ENCODE measurements around the gene TMEM198. TPM values are rescaled to one million over a fixed set of nuclear protein-coding genes. Genes with fewer than 3 reads are reported as not detected.

TMEM198 gene
- total RNA-seq, 6 experiments from 2014 or later, result 2.3 to 2.8 (median 2.7) TPM

- Mint-ChIP-seq H3K27me3 (ENCODE audit: insufficient read depth) (peaks cover 3% of the 10 kb centered on the region), H3K4me1 (ENCODE audit: low read depth) (peaks cover 41% of the 10 kb centered on the region), H3K27ac (no peak overlapping the region), H3K9me3 (no peaks in the 10 kb centered on the region), H3K4me3 (peak overlapping the region; percentile 91), H3K36me3 (ENCODE audit: low read depth) (peaks cover 3% of the 10 kb centered on the region)
- TF ChIP-seq CTCF (IDR thresholded peaks at IDR 0.05), result no peak
- no peak for DNase-seq
Observed at GRCh38 chr2:219496825-219497494, 46.9 kb upstream of the TMEM198 start.

- peaks cover 2% of the 10 kb centered on the region for H3K27me3 Mint-ChIP-seq (ENCODE audit: insufficient read depth)
- TF ChIP-seq CTCF (IDR thresholded peaks at IDR 0.05), result no peak
- H3K9me3 Mint-ChIP-seq, result no peaks in the 10 kb centered on the region
- DNase-seq, result peak; percentile 85
- peak overlapping the region; percentile 91 for H3K4me3 Mint-ChIP-seq
- peak overlapping the region; percentile 88 for H3K27ac Mint-ChIP-seq
- H3K36me3 Mint-ChIP-seq (ENCODE audit: low read depth), result no peaks in the 10 kb centered on the region; the same call in 1 of the 2 replicates
- peaks cover 41% of the 10 kb centered on the region for H3K4me1 Mint-ChIP-seq (ENCODE audit: low read depth)
Observed at GRCh38 chr2:219497495-219498279, 46.1 kb upstream of the TMEM198 start.

GRCh38 chr2:219498280-219499057 is 45.4 kb upstream of the TMEM198 start, which contains the start of gene GMPPA:
Gene GMPPA (plus strand): TSS chr2:219498891. CDS start chr2:219499976, 1,085 bp downstream.
- Mint-ChIP-seq H3K27me3 (ENCODE audit: insufficient read depth) (peaks cover under 1% of the 10 kb centered on the region; the same call in 1 of the 2 replicates), H3K36me3 (ENCODE audit: low read depth) (no peaks in the 10 kb centered on the region; the same call in 1 of the 2 replicates), H3K9me3 (no peaks in the 10 kb centered on the region), H3K27ac (peak within 1 kb of the TSS; percentile 88), H3K4me3 (peak within 1 kb of the TSS; percentile 91), H3K4me1 (ENCODE audit: low read depth) (peaks cover 41% of the 10 kb centered on the region)
- TF ChIP-seq CTCF (IDR thresholded peaks at IDR 0.05), result peak; percentile 16; the same call in 1 of the 2 replicates
- peak; percentile 98 for DNase-seq

GRCh38 chr2:219499058-219499307 is 44.8 kb upstream of the TMEM198 start:
- no peak for TF ChIP-seq CTCF (IDR thresholded peaks at IDR 0.05)
- Mint-ChIP-seq H3K4me3 (peak overlapping the region; percentile 91), H3K36me3 (ENCODE audit: low read depth) (no peaks in the 10 kb centered on the region; the same call in 1 of the 2 replicates), H3K27me3 (ENCODE audit: insufficient read depth) (peaks cover 2% of the 10 kb centered on the region; the same call in 1 of the 2 replicates), H3K9me3 (no peaks in the 10 kb centered on the region), H3K4me1 (ENCODE audit: low read depth) (peaks cover 41% of the 10 kb centered on the region), H3K27ac (peak overlapping the region; percentile 88)
- no peak for DNase-seq

- TF ChIP-seq CTCF (IDR thresholded peaks at IDR 0.05), result no peak
- Mint-ChIP-seq H3K4me1 (ENCODE audit: low read depth) (peaks cover 41% of the 10 kb centered on the region), H3K27me3 (ENCODE audit: insufficient read depth) (peaks cover 2% of the 10 kb centered on the region; the same call in 1 of the 2 replicates), H3K36me3 (ENCODE audit: low read depth) (no peaks in the 10 kb centered on the region; the same call in 1 of the 2 replicates), H3K9me3 (no peaks in the 10 kb centered on the region), H3K4me3 (peak overlapping the region; percentile 91), H3K27ac (peak overlapping the region; percentile 88)
- DNase-seq, result no peak
Observed at GRCh38 chr2:219499555-219499954, 44.3 kb upstream of the TMEM198 start.

Data from HFFc6 (cell line).